H1 (cell line): ENCODE results near the gene DEDD. TPM values are rescaled to one million over a fixed set of nuclear protein-coding genes. Genes with fewer than 3 reads are reported as not detected.

ENCODE experiments used
- CTCF ChIA-PET: fragments of 300-600 bp; sonication (Branson Sonifier 250); formaldehyde crosslinking; loops from one replicate; lab custom pipeline; 2021; ENCODE audit not compliant: partially characterized antibody; lab: Charles Lee
- POLR2A ChIA-PET: fragments of 300-600 bp; sonication (Branson Sonifier 250); formaldehyde crosslinking; loops from one replicate; lab custom pipeline; 2021; ENCODE audit warnings: inconsistent platforms; ENCODE audit not compliant: partially characterized antibody; lab: Charles Lee
- DNase-seq, 2 experiments: peaks; one replicate each; pipeline versions ENCODE4 v3.0.0 to v3.0.0-alpha.2; 2010 to 2022; ENCODE audit warnings: low spot score in 2 of 2, low read depth in 1 of 2, mixed read lengths in 1 of 2
- FAIRE-seq: peaks from 2 replicates; lab custom pipeline; 2011; peaks lifted over from hg19 to GRCh38; lab: Jason Lieb, UNC
- H2AFZ ChIP-seq: 2 replicates; pipeline ENCODE4 v1.8.1; 2012; ENCODE audit warnings: low read length, inconsistent platforms
- H2AK5ac ChIP-seq: 2 replicates; pipeline ENCODE4 v1.6.1; 2013; ENCODE audit warnings: low read depth, low read length
- H2BK120ac ChIP-seq: replicated peaks from 2 replicates; pipeline ENCODE3; 2013; ENCODE audit warnings: low read depth, low read length, inconsistent platforms
- H2BK12ac ChIP-seq: 2 replicates; pipeline ENCODE4 v1.6.1; 2013; ENCODE audit warnings: low read depth, low read length
- H2BK15ac ChIP-seq: 2 replicates; pipeline ENCODE4 v1.6.1; 2013; ENCODE audit warnings: low read length
- H2BK20ac ChIP-seq: 2 replicates; pipeline ENCODE4 v1.6.1; 2013; ENCODE audit warnings: low read length
- H2BK5ac ChIP-seq: 2 replicates; pipeline ENCODE4 v1.6.1; 2013; ENCODE audit warnings: low read depth, low read length
- H3K14ac ChIP-seq: 2 replicates; pipeline ENCODE4 v1.6.1; 2013; ENCODE audit warnings: inconsistent platforms; ENCODE audit not compliant: insufficient read length
- H3K18ac ChIP-seq: 2 replicates; pipeline ENCODE4 v1.6.1; 2013; ENCODE audit warnings: low read length; ENCODE audit errors: extremely low read depth
- H3K23ac ChIP-seq: 2 replicates; pipeline ENCODE4 v1.6.1; 2013; ENCODE audit warnings: inconsistent platforms; ENCODE audit not compliant: insufficient read length
- H3K23me2 ChIP-seq: 2 replicates; pipeline ENCODE4 v1.6.1; 2013; ENCODE audit warnings: low read depth, low read length
- H3K27ac ChIP-seq: 2 replicates; pipeline ENCODE4 v1.6.1; 2011; ENCODE audit warnings: low read depth, low read length, inconsistent platforms
- H3K27me3 ChIP-seq, 4 experiments: replicated peaks in 1 of 4; 1 replicate in 1 of 4; 2 replicates in 3 of 4; pipeline versions ENCODE4 v1.6.1 to v1.8.1; 2011 to 2013; ENCODE audit warnings: low read length in 3 of 4, mild to moderate bottlenecking in 3 of 4, inconsistent platforms in 2 of 4, mixed read lengths in 2 of 4, moderate library complexity in 1 of 4; ENCODE audit not compliant: control insufficient read depth in 3 of 4, insufficient read depth in 3 of 4; ENCODE audit errors: extremely low read depth in 1 of 4
- H3K36me3 ChIP-seq, 4 experiments: 2 replicates each; pipeline versions ENCODE4 v1.6.1 to v1.8.1; 2011 to 2013; ENCODE audit warnings: mild to moderate bottlenecking in 4 of 4, low read length in 3 of 4, moderate library complexity in 2 of 4, control low read depth in 1 of 4, inconsistent platforms in 1 of 4; ENCODE audit not compliant: insufficient read depth in 4 of 4, control insufficient read depth in 2 of 4
- H3K4ac ChIP-seq: replicated peaks from 2 replicates; pipeline ENCODE3; 2013; ENCODE audit warnings: low read length, low read depth, mixed read lengths, inconsistent platforms; ENCODE audit not compliant: insufficient read length
- H3K4me1 ChIP-seq, 4 experiments: replicated peaks in 1 of 4; 1 replicate in 1 of 4; 2 replicates in 3 of 4; pipeline versions ENCODE4 v1.6.1 to v1.8.1; 2011 to 2013; ENCODE audit warnings: low read length in 3 of 4, inconsistent platforms in 2 of 4, mixed read lengths in 1 of 4; ENCODE audit not compliant: insufficient read depth in 4 of 4, control insufficient read depth in 3 of 4
- H3K4me2 ChIP-seq, 2 experiments: 2 replicates each; pipeline versions ENCODE4 v1.6.1 to v1.8.1; 2011 to 2013; ENCODE audit warnings: low read depth in 2 of 2, low read length in 2 of 2, control low read depth in 1 of 2, inconsistent platforms in 1 of 2, mild to moderate bottlenecking in 1 of 2; ENCODE audit not compliant: insufficient read depth in 1 of 2
- H3K4me3 ChIP-seq, 4 experiments: fragments of 200-600, 300-600 bp in 1 of 4; sonication (generic), shearing (Covaris generic), sonication (Bioruptor Twin) in 1 of 4; 2 replicates each; pipeline versions ENCODE4 v1.5.1 to v1.8.1; 2011 to 2016; ENCODE audit warnings: low read length in 4 of 4, low read depth in 3 of 4, control low read depth in 2 of 4, inconsistent platforms in 2 of 4, mild to moderate bottlenecking in 2 of 4, mixed read lengths in 1 of 4, moderate library complexity in 1 of 4; ENCODE audit not compliant: insufficient read depth in 2 of 4; ENCODE audit errors: extremely low read depth in 1 of 4
- H3K56ac ChIP-seq: replicated peaks from 2 replicates; pipeline ENCODE3; 2013; ENCODE audit warnings: low read depth, mild to moderate bottlenecking, mixed read lengths, low read length, inconsistent platforms; ENCODE audit not compliant: insufficient read length
- H3K79me1 ChIP-seq: 2 replicates; pipeline ENCODE4 v1.6.1; 2013; ENCODE audit warnings: low read depth, low read length, control low read depth
- H3K79me2 ChIP-seq, 2 experiments: 2 replicates each; pipeline versions ENCODE4 v1.6.1 to v1.8.1; 2012 to 2013; ENCODE audit warnings: low read length in 2 of 2, mild to moderate bottlenecking in 2 of 2, inconsistent platforms in 1 of 2; ENCODE audit not compliant: insufficient read depth in 2 of 2, control insufficient read depth in 1 of 2
- H3K9ac ChIP-seq, 4 experiments: replicated peaks in 1 of 4; 1 replicate in 1 of 4; 2 replicates in 3 of 4; pipeline versions ENCODE4 v1.6.1 to v1.8.1; 2011 to 2013; ENCODE audit warnings: low read depth in 3 of 4, low read length in 3 of 4, control low read depth in 2 of 4, mild to moderate bottlenecking in 2 of 4, moderate library complexity in 2 of 4, inconsistent platforms in 1 of 4; ENCODE audit errors: extremely low read depth in 1 of 4
- H3K9me3 ChIP-seq, 2 experiments: 2 replicates each; pipeline versions ENCODE4 v1.6.1 to v1.8.1; 2012 to 2013; ENCODE audit warnings: mild to moderate bottlenecking in 2 of 2, moderate library complexity in 2 of 2, control low read depth in 1 of 2, inconsistent platforms in 1 of 2, low read depth in 1 of 2, low read length in 1 of 2, mixed read lengths in 1 of 2; ENCODE audit not compliant: insufficient read depth in 2 of 2
- H4K20me1 ChIP-seq, 2 experiments: replicated peaks in 1 of 2; 2 replicates each; pipeline versions ENCODE3 to v1.8.1; 2011 to 2013; ENCODE audit warnings: inconsistent platforms in 2 of 2, low read length in 2 of 2, mild to moderate bottlenecking in 1 of 2; ENCODE audit not compliant: insufficient read depth in 2 of 2, control insufficient read depth in 1 of 2
- H4K5ac ChIP-seq: 2 replicates; pipeline ENCODE4 v1.6.1; 2013; ENCODE audit warnings: low read length, low read depth, mixed read lengths, inconsistent platforms; ENCODE audit not compliant: insufficient read length
- H4K8ac ChIP-seq: 2 replicates; pipeline ENCODE4 v1.8.0; 2013; ENCODE audit warnings: mild to moderate bottlenecking, moderate library complexity, low read length, inconsistent platforms; ENCODE audit not compliant: insufficient read depth; ENCODE audit errors: extremely low read depth
- H4K91ac ChIP-seq: replicated peaks from 2 replicates; pipeline ENCODE3; 2013; ENCODE audit warnings: low read length, mixed read lengths, inconsistent platforms; ENCODE audit not compliant: insufficient read length
- WGBS, 2 experiments: shearing (Covaris generic) in 1 of 2; methylation state at CpG; one replicate each; pipeline versions ENCODE4 v1.1.6 to v1.1.7; 2013 to 2015; ENCODE audit warnings: low lambda C conversion rate in 2 of 2, mixed read lengths in 2 of 2, inconsistent platforms in 1 of 2, low coverage in 1 of 2, missing lambda C conversion rate in 1 of 2; ENCODE audit not compliant: insufficient replicate concordance in 2 of 2, insufficient coverage in 1 of 2, insufficient read length in 1 of 2; ENCODE audit errors: extremely low coverage in 1 of 2, missing lambda C conversion rate in 1 of 2; 5-methylcytosine and 5-hydroxymethylcytosine counted together
- polyA plus RNA-seq, 7 experiments: library from polyadenylated mRNA; depleted of rRNA in 3 of 7; stranded (reverse) in 5 of 7; unstranded in 2 of 7; fragments of >200 nt in 5 of 7; fragments of 200-250 nt in 2 of 7; gene quantifications; 1 replicate in 5 of 7; 2 replicates in 1 of 7; 4 replicates in 1 of 7; pipeline versions ENCODE4 v1.2.1 to v1.2.3, GENCODE V29; 2011 to 2013; ENCODE audit warnings: missing spikeins in 2 of 7, mixed read lengths in 2 of 7
- total RNA-seq: library from RNA; stranded (reverse); fragmentation: NEBNext Ultra II Directional; extraction: Animal tissue kit (Norgen Biotek cat#: 25700); gene quantifications from 2 replicates; pipeline ENCODE4 v1.2.1, GENCODE V29; 2021

The DEDD gene
- total and polyA plus RNA-seq, 2 of the 8 experiments (the other 6 are each of a cell fraction or from before 2014, with no cell fraction given) = 42.6 to 55.9 TPM

GRCh38 chr1:161153176-161153575, 20.7 kb upstream of the DEDD start:
- Histone ChIP-seq H4K20me1 (no peaks in the 10 kb centered on the region), H3K79me2 (no peaks in the 10 kb centered on the region), H4K8ac (no peak overlapping the region), H2BK5ac (no peak overlapping the region; the same call in 1 of the 2 replicates), H3K9ac (peak overlapping the region in 1 of 4 experiments; percentile 54; a peak in 2 of 7 replicates), H2BK15ac (no peak overlapping the region), H3K14ac (no peak overlapping the region), H3K4me1 (0 out of 7 replicates have a peak, but pooled peaks cover 0 to under 1% (median 0%) of the 10 kb centered on the region in 4 experiments), H2BK12ac (no peak overlapping the region; the same call in 1 of the 2 replicates), H2AFZ (no peak overlapping the region), H2BK20ac (no peak overlapping the region), H3K4me2 (peak overlapping the region; percentile 82 to 93), H3K4ac (no peak overlapping the region), H2AK5ac (no peak overlapping the region), H2BK120ac (no peak overlapping the region), H3K56ac (no peak overlapping the region), H3K23me2 (peaks cover 6% of the 10 kb centered on the region; the same call in 1 of the 2 replicates), H4K91ac (no peak overlapping the region), H3K23ac (no peak overlapping the region), H3K4me3 (peak overlapping the region in 3 of 4 experiments; percentile 26 to 94 (median 91); a peak in 6 of 8 replicates), H3K9me3 (no peaks in the 10 kb centered on the region), H3K79me1 (no peaks in the 10 kb centered on the region), H3K18ac (no peak overlapping the region), H3K27ac (peak overlapping the region; percentile 63; the same call in 1 of the 2 replicates), H3K36me3 (peaks cover 2 to 7% (median 4%) of the 10 kb centered on the region in 4 experiments; a peak in 5 of 8 replicates), H3K27me3 (no peaks in the 10 kb centered on the region), H4K5ac (no peak overlapping the region)
- ChIA-PET POLR2A (interaction anchor here (0.7 to 13.6 kb wide), 11 partner anchors 8 to 199 kb away, joined by 3 to 130 read pairs (median 4); partner anchors contain the start of genes ADAMTS4, B4GALT3, DEDD and ITLN2), CTCF (interaction anchor here (1.2 to 6.8 kb wide), 4 partner anchors 11 to 20 kb away, joined by 4 to 32 read pairs (median 10); partner anchors contain the start of genes DEDD and PPOX)
- WGBS, 2 experiments = 31% methylated on average over 9 of the region's 9 CpGs; no CpG with 5 or more reads in 1 of the 2 experiments
- FAIRE-seq (no peak), DNase-seq (no peak)
